ENCODE data around the gene EPC1.
"Not testable (repeated sequence)": the region's sequence is repeated elsewhere in the genome, so short reads cannot be mapped to it uniquely, and the experiment has no call there.

EPC1 gene

GRCh38 chr10:32232378-32232777, 114.6 kb downstream of the EPC1 start:
- no peak for DNase-seq (ENCODE audit: low spot score)

- DNase-seq (ENCODE audit: low spot score), result not testable (repeated sequence)
Measured at GRCh38 chr10:32229788-32230187, 117.2 kb downstream of the EPC1 start.

GRCh38 chr10:32229170-32229569, 117.8 kb downstream of the EPC1 start:
- no peak for DNase-seq (ENCODE audit: low spot score)

GRCh38 chr10:32227802-32228201, 119.2 kb downstream of the EPC1 start:
- DNase-seq (ENCODE audit: low spot score), result no peak

- no peak for DNase-seq (ENCODE audit: low spot score)
Measured at GRCh38 chr10:32226624-32227023, 120.3 kb downstream of the EPC1 start.

- DNase-seq (ENCODE audit: low spot score), result no peak
Measured at GRCh38 chr10:32225976-32226375, 121.0 kb downstream of the EPC1 start.

- DNase-seq (ENCODE audit: low spot score), result not testable (repeated sequence)
Measured at GRCh38 chr10:32222376-32222775, 124.6 kb downstream of the EPC1 start.

- DNase-seq (ENCODE audit: low spot score), result not testable (repeated sequence)
Measured at GRCh38 chr10:32219156-32219555, 127.8 kb downstream of the EPC1 start.

GRCh38 chr10:32218206-32219044, 128.5 kb downstream of the EPC1 start:
- DNase-seq (ENCODE audit: low spot score), result not testable (repeated sequence)
